GM23338 (cell line): ENCODE data around the gene TICAM2. TPM values are rescaled to one million over a fixed set of nuclear protein-coding genes. Genes with fewer than 3 reads are reported as not detected.

Experiments used
- ATAC-seq: fragments of 200-7000 bp; cut with Tn5 transposase; 3 replicates; pipeline ENCODE4 v1.9.1; 2020
- DNase-seq: peaks from one replicate; pipeline ENCODE4 v3.0.0-alpha.2; 2015; ENCODE audit warnings: low spot score
- H2AFZ ChIP-seq: fragments of 200-600 bp; sonication (generic); 2 replicates; pipeline ENCODE4 v1.8.0; 2016; ENCODE audit warnings: antibody characterized with exemption, mild to moderate bottlenecking, moderate library complexity
- H3F3A ChIP-seq: fragments of 200-600 bp; sonication (generic); replicated peaks from 2 replicates; pipeline ENCODE4 v1.8.0; 2017; ENCODE audit warnings: antibody characterized with exemption, mixed run types, low read depth
- H3K27ac ChIP-seq: fragments of 200-600 bp; sonication (generic); 2 replicates; pipeline ENCODE4 v1.6.1; 2016; ENCODE audit warnings: low read depth
- H3K27me3 ChIP-seq: fragments of 200-600 bp; sonication (generic); 2 replicates; pipeline ENCODE4 v1.8.0; 2016; ENCODE audit warnings: mild to moderate bottlenecking, mixed run types, moderate library complexity; ENCODE audit not compliant: insufficient read depth
- H3K36me3 ChIP-seq: fragments of 200-600 bp; sonication (generic); 2 replicates; pipeline ENCODE4 v1.8.0; 2016; ENCODE audit warnings: mild to moderate bottlenecking; ENCODE audit not compliant: insufficient read depth
- H3K4me1 ChIP-seq: fragments of 200-600 bp; sonication (generic); 2 replicates; pipeline ENCODE4 v1.8.0; 2016; ENCODE audit warnings: mild to moderate bottlenecking, moderate library complexity; ENCODE audit not compliant: insufficient read depth
- H3K4me2 ChIP-seq: fragments of 200-600 bp; sonication (generic); 2 replicates; pipeline ENCODE4 v1.7.1; 2017; ENCODE audit warnings: mixed run types
- H3K4me3 ChIP-seq: fragments of 200-600 bp; sonication (generic); 2 replicates; pipeline ENCODE4 v1.6.1; 2016; ENCODE audit warnings: mixed run types
- H3K79me2 ChIP-seq: fragments of 200-600 bp; sonication (generic); replicated peaks from 2 replicates; pipeline ENCODE4 v1.8.0; 2017; ENCODE audit warnings: mild to moderate bottlenecking; ENCODE audit not compliant: insufficient read depth
- H3K9me2 ChIP-seq: fragments of 200-600 bp; sonication (generic); 2 replicates; pipeline ENCODE4 v1.8.0; 2017; ENCODE audit not compliant: insufficient read depth
- H4K20me1 ChIP-seq: fragments of 200-600 bp; sonication (generic); replicated peaks from 2 replicates; pipeline ENCODE4 v1.8.0; 2017; ENCODE audit warnings: mild to moderate bottlenecking; ENCODE audit not compliant: insufficient read depth
- H3K27ac Mint-ChIP-seq: 2 replicates; pipeline ENCODE4 v1.8.0; 2020; ENCODE audit warnings: inconsistent platforms, mild to moderate bottlenecking, moderate library complexity, mixed read lengths
- H3K27me3 Mint-ChIP-seq: 3 replicates; pipeline ENCODE4 v1.8.0; 2022; ENCODE audit warnings: low read depth, mild to moderate bottlenecking, moderate library complexity, mixed read lengths, inconsistent platforms; ENCODE audit not compliant: insufficient read depth, poor library complexity
- H3K36me3 Mint-ChIP-seq: 3 replicates; pipeline ENCODE4 v1.8.0; 2021; ENCODE audit warnings: low read depth, mild to moderate bottlenecking, inconsistent platforms, moderate library complexity, mixed read lengths
- H3K4me1 Mint-ChIP-seq: 3 replicates; pipeline ENCODE4 v1.8.0; 2020; ENCODE audit warnings: mild to moderate bottlenecking, inconsistent platforms, mixed read lengths
- H3K4me3 Mint-ChIP-seq: 3 replicates; pipeline ENCODE4 v1.8.0; 2021; ENCODE audit warnings: moderate library complexity, mild to moderate bottlenecking, inconsistent platforms, mixed read lengths
- H3K9me3 Mint-ChIP-seq: 3 replicates; pipeline ENCODE4 v1.8.0; 2020; ENCODE audit warnings: moderate library complexity, mild to moderate bottlenecking, inconsistent platforms, mixed read lengths
- CREB1 ChIP-seq: fragments of 250-450 bp; sonication (Bioruptor Pico); IDR thresholded peaks from 2 replicates; pipeline ENCODE4 v1.5.0; 2020; ENCODE audit warnings: low read depth, mild to moderate bottlenecking, moderate library complexity
- EZH2 ChIP-seq: fragments of 200-600 bp; sonication (generic); IDR thresholded peaks from one replicate; pipeline ENCODE4 v1.8.0; 2017; ENCODE audit warnings: antibody characterized with exemption, mild to moderate bottlenecking, low read depth; ENCODE audit not compliant: unreplicated experiment
- EZH2phosphoT487 ChIP-seq: fragments of 200-600 bp; sonication (generic); IDR thresholded peaks from one replicate; pipeline ENCODE4 v1.8.1; 2018; ENCODE audit warnings: antibody characterized with exemption; ENCODE audit not compliant: unreplicated experiment
- NANOG ChIP-seq: IDR thresholded peaks from 2 replicates; pipeline ENCODE4 v1.6.1; 2016; ENCODE audit warnings: antibody characterized with exemption, borderline replicate concordance
- POLR2AphosphoS5 ChIP-seq: IDR thresholded peaks from 2 replicates; pipeline ENCODE4 v1.6.1; 2016; ENCODE audit warnings: antibody characterized with exemption, low read depth
- ZNF331 ChIP-seq: fragments of 250-450 bp; sonication (Bioruptor Pico); IDR thresholded peaks from 2 replicates; pipeline ENCODE4 v1.5.0; 2020; ENCODE audit warnings: low read depth, mild to moderate bottlenecking, moderate library complexity
- polyA plus RNA-seq: library from polyadenylated mRNA; unstranded; fragments of >200 nt; fragmentation: Nextera tagmentation; extraction: Ambion mirVana; gene quantifications from 2 replicates; pipeline ENCODE4 v1.2.1, GENCODE V29; 2016
- total RNA-seq: library from RNA; depleted of rRNA; stranded (reverse); fragments of >200 nt; shearing (Covaris generic); gene quantifications from 2 replicates; pipeline ENCODE4 v1.2.3, GENCODE V29; 2014
- TF ChIP-seq, protein P1 (sequence below), 2 experiments: fragments of 200-600 bp in 1 of 2; sonication (generic) in 1 of 2; conservative IDR thresholded peaks; 2 replicates each; pipeline versions ENCODE4 v1.5.1 to v1.6.1; 2016 to 2017; ENCODE audit warnings: antibody characterized with exemption in 2 of 2, low read depth in 2 of 2, mild to moderate bottlenecking in 2 of 2, moderate library complexity in 1 of 2
- TF ChIP-seq, protein P2 (sequence below): IDR thresholded peaks from 2 replicates; pipeline ENCODE4 v1.6.1; 2016; ENCODE audit warnings: antibody characterized with exemption
- TF ChIP-seq, protein P3 (sequence below): IDR thresholded peaks from one replicate; pipeline ENCODE4 v1.6.1; 2018; ENCODE audit warnings: antibody characterized with exemption; ENCODE audit not compliant: unreplicated experiment

TICAM2 gene
- total and polyA plus RNA-seq, 2 experiments from 2014 or later = 1.0 TPM; not detected in 1

DNA sequence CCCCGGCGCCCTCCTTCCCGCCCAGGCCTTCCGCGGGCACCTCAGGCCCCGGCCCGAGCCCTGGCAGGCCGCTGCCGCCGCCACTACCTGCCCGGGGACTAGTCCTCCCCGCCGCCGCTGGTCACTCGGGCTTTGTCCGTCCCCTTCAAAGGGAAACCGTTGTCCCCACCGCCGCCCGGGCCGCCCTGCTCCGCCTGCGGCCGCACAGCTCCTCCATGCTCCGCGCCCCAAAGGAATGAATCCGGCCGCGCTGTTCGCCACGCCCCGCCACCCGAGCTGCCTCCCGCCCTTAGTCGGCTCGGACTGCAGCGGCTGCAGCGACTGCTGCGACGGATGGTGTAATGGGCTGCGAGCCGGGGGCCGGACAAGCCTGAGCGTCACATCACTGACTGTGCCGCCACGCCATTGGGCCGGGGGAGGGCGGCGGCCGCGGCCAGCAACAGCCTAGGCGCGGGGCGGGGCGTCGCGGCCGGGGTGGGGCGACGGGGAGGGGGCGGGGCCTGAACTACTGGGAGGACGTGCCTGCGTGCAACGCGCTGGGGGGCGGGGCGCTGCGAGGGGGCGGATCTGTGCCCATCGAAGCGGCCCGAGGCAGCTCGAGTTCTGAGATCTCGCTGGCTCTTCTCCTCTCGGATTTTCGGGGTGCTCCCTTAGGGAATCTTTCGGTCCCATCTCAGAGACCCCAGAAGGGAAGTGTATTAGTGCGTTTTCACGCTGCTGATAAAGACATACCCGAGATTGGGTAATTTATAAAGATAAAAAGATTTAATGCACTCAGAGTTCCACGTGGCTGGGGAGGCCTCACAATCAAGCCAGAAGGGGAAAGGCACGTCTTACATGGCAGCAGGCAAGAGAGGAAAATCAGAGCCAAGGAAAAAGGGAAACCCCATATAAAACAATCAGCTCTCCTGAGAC is 57.6 kb downstream of the TICAM2 start, which contains the start of gene FEM1C:
TSS of gene FEM1C (minus strand) at position 340 of the 915 bp plus-strand sequence. CDS start 1,282 bp downstream, outside the sequence.
- peak within 1 kb of the TSS; percentile 97 for H3K27ac ChIP-seq
- H3K79me2 ChIP-seq = peaks cover 43% of the 10 kb centered on the region
- H3K9me2 ChIP-seq = no peaks in the 10 kb centered on the region
- peaks cover 23% of the 10 kb centered on the region for H3K4me1 ChIP-seq
- peaks cover 37% of the 10 kb centered on the region for H3K4me1 Mint-ChIP-seq
- TF ChIP-seq POLR2AphosphoS5 (peak; percentile 99), CREB1 (peak; percentile 74), ZNF331 (no peak)
- H4K20me1 ChIP-seq = peaks cover 35% of the 10 kb centered on the region
- ATAC-seq (peak; percentile 94), DNase-seq (peak; percentile 97)
- H3K36me3 ChIP-seq = peaks cover under 1% of the 10 kb centered on the region; the same call in 1 of the 2 replicates
- H3K9me3 Mint-ChIP-seq = peaks cover 15% of the 10 kb centered on the region; the same call in 2 of the 3 replicates
- H3K27me3 ChIP-seq = no peaks in the 10 kb centered on the region
- peak within 1 kb of the TSS; percentile 93 for H3K4me3 ChIP-seq
- H3F3A ChIP-seq = no peaks in the 10 kb centered on the region
- peaks cover 42% of the 10 kb centered on the region; the same call in 2 of the 3 replicates for H3K36me3 Mint-ChIP-seq
- H3K27me3 Mint-ChIP-seq = peaks cover 8% of the 10 kb centered on the region
- peak within 1 kb of the TSS; percentile 93 for H3K4me2 ChIP-seq
- H3K27ac Mint-ChIP-seq = peak within 1 kb of the TSS; percentile 98
- peak within 1 kb of the TSS; percentile 92 for H2AFZ ChIP-seq
- H3K4me3 Mint-ChIP-seq = peak within 1 kb of the TSS; percentile 95

DNA sequence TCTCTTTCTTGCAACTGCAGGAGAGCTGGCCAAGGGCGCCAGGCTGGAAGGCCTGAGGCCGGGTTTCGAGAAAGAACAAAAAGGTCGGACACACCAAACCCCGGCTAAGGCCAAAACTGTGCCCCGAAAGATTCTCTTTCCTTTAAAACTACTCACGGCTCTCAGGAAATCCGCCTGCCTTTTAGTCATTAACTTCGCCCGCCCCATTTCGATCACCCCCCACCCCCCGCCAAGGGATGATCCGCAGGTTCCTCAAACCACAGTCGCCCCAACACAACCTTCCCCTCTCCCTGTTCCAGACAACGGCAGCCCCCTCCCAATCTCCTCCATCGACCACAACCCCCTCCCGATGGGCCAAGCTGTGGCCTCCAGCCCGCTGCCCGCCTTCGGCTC is 58.2 kb downstream of the TICAM2 start:
- TF ChIP-seq, protein P1, sequence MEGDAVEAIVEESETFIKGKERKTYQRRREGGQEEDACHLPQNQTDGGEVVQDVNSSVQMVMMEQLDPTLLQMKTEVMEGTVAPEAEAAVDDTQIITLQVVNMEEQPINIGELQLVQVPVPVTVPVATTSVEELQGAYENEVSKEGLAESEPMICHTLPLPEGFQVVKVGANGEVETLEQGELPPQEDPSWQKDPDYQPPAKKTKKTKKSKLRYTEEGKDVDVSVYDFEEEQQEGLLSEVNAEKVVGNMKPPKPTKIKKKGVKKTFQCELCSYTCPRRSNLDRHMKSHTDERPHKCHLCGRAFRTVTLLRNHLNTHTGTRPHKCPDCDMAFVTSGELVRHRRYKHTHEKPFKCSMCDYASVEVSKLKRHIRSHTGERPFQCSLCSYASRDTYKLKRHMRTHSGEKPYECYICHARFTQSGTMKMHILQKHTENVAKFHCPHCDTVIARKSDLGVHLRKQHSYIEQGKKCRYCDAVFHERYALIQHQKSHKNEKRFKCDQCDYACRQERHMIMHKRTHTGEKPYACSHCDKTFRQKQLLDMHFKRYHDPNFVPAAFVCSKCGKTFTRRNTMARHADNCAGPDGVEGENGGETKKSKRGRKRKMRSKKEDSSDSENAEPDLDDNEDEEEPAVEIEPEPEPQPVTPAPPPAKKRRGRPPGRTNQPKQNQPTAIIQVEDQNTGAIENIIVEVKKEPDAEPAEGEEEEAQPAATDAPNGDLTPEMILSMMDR (conservative IDR thresholded peaks at IDR 0.05; ENCODE audit: low read depth in 2 of 2) = no peak
- ATAC-seq (peak; percentile 54), DNase-seq (no peak)
- peaks cover 25% of the 10 kb centered on the region for H3K4me1 ChIP-seq
- peaks cover 49% of the 10 kb centered on the region for H3K79me2 ChIP-seq
- 0 out of 2 replicates have a peak overlapping the region, but pooled peaks have one; percentile 23 for H2AFZ ChIP-seq
- H3K27ac ChIP-seq = peak overlapping the region; percentile 97
- H3F3A ChIP-seq = no peaks in the 10 kb centered on the region
- H3K4me2 ChIP-seq = peak overlapping the region; percentile 93
- H3K27ac Mint-ChIP-seq = peak overlapping the region; percentile 98
- H3K36me3 Mint-ChIP-seq = peaks cover 49% of the 10 kb centered on the region; the same call in 2 of the 3 replicates
- H4K20me1 ChIP-seq = peaks cover 35% of the 10 kb centered on the region
- peaks cover 15% of the 10 kb centered on the region; the same call in 2 of the 3 replicates for H3K9me3 Mint-ChIP-seq
- H3K27me3 Mint-ChIP-seq = peaks cover 8% of the 10 kb centered on the region
- H3K4me3 Mint-ChIP-seq = peak overlapping the region; percentile 95
- no peaks in the 10 kb centered on the region for H3K27me3 ChIP-seq
- H3K4me1 Mint-ChIP-seq = peaks cover 33% of the 10 kb centered on the region
- peaks cover 6% of the 10 kb centered on the region; the same call in 1 of the 2 replicates for H3K36me3 ChIP-seq
- H3K4me3 ChIP-seq = peak overlapping the region; percentile 93
- H3K9me2 ChIP-seq = no peaks in the 10 kb centered on the region

DNA sequence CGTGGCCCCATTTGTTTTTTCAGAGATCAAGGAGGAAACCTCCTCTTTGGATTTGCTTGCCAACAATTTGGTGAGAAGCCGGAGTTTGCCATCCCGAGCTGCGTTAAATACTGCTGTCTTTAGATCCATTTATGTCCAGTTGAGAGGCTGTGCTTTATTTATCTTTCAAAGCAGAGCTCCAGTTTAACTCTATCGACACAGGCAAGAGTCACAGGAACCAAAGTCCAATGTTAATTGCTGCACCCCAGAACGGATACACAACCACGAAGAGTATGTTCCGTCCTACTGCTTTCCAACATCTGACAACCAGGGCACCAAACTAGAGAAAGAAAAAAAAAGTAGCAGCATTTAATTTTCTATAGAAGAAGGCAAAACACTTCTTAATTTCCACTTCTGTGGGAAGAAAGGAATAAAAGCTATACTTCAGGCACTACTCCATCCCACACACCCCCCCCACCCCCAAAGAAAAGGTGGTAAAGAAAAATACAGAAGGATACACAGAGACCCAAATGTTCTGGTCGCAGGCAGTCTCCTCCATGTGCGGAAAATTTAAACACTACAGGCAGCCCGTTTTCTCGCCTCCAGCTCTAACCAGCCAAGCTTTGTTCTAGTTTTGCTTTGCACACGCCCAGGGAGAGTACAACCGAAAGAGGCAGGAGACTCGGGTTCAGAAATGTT is 58.8 kb downstream of the TICAM2 start:
- H3K4me1 Mint-ChIP-seq = peaks cover 35% of the 10 kb centered on the region
- peaks cover 51% of the 10 kb centered on the region; the same call in 2 of the 3 replicates for H3K36me3 Mint-ChIP-seq
- peaks cover 15% of the 10 kb centered on the region; the same call in 2 of the 3 replicates for H3K9me3 Mint-ChIP-seq
- Histone ChIP-seq H3K4me3 (peak overlapping the region; percentile 93), H3K27me3 (no peaks in the 10 kb centered on the region), H3K36me3 (peaks cover 6% of the 10 kb centered on the region; the same call in 1 of the 2 replicates), H3K4me1 (peaks cover 28% of the 10 kb centered on the region), H2AFZ (0 out of 2 replicates have a peak overlapping the region, but pooled peaks have one; percentile 23), H3K79me2 (peaks cover 55% of the 10 kb centered on the region), H3K9me2 (no peaks in the 10 kb centered on the region), H3F3A (no peaks in the 10 kb centered on the region), H3K27ac (peak overlapping the region; percentile 97), H3K4me2 (peak overlapping the region; percentile 93), H4K20me1 (peaks cover 39% of the 10 kb centered on the region)
- peak overlapping the region; percentile 98 for H3K27ac Mint-ChIP-seq
- ATAC-seq = peak; percentile 13
- peak overlapping the region; percentile 95 for H3K4me3 Mint-ChIP-seq
- H3K27me3 Mint-ChIP-seq = peaks cover 8% of the 10 kb centered on the region
- DNase-seq = peak; percentile 43
- TF ChIP-seq CREB1 (no peak), EZH2phosphoT487 (no peak), POLR2AphosphoS5 (no peak), NANOG (no peak), EZH2 (no peak)
- TF ChIP-seq, protein P2, sequence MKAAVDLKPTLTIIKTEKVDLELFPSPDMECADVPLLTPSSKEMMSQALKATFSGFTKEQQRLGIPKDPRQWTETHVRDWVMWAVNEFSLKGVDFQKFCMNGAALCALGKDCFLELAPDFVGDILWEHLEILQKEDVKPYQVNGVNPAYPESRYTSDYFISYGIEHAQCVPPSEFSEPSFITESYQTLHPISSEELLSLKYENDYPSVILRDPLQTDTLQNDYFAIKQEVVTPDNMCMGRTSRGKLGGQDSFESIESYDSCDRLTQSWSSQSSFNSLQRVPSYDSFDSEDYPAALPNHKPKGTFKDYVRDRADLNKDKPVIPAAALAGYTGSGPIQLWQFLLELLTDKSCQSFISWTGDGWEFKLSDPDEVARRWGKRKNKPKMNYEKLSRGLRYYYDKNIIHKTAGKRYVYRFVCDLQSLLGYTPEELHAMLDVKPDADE = no peak
- TF ChIP-seq, protein P3, sequence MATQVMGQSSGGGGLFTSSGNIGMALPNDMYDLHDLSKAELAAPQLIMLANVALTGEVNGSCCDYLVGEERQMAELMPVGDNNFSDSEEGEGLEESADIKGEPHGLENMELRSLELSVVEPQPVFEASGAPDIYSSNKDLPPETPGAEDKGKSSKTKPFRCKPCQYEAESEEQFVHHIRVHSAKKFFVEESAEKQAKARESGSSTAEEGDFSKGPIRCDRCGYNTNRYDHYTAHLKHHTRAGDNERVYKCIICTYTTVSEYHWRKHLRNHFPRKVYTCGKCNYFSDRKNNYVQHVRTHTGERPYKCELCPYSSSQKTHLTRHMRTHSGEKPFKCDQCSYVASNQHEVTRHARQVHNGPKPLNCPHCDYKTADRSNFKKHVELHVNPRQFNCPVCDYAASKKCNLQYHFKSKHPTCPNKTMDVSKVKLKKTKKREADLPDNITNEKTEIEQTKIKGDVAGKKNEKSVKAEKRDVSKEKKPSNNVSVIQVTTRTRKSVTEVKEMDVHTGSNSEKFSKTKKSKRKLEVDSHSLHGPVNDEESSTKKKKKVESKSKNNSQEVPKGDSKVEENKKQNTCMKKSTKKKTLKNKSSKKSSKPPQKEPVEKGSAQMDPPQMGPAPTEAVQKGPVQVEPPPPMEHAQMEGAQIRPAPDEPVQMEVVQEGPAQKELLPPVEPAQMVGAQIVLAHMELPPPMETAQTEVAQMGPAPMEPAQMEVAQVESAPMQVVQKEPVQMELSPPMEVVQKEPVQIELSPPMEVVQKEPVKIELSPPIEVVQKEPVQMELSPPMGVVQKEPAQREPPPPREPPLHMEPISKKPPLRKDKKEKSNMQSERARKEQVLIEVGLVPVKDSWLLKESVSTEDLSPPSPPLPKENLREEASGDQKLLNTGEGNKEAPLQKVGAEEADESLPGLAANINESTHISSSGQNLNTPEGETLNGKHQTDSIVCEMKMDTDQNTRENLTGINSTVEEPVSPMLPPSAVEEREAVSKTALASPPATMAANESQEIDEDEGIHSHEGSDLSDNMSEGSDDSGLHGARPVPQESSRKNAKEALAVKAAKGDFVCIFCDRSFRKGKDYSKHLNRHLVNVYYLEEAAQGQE = no peak
